Activated T-helper 1 cell treated with anti-CD3 and anti-CD28 coated beads, Interleukin-2, amount 50 U/mL, for 16 hours (primary cell): ENCODE data around the gene RNU2-63P.
"Not testable (repeated sequence)": the region's sequence is repeated elsewhere in the genome, so short reads cannot be mapped to it uniquely, and the experiment has no call there.

ENCODE experiments used
- DNase-seq, 2 donors: peaks; one replicate each; pipeline ENCODE4 v3.0.0-alpha.2; 2020; ENCODE audit warnings: low read depth in 1 of 2, low spot score in 1 of 2

The RNU2-63P gene

GRCh38 chr2:88016086-88016959, at the start of gene RNU2-63P:
RNU2-63P (minus strand) TSS chr2:88016547.
- DNase-seq: peak; percentile 58

GRCh38 chr2:88061295-88061694, 44.9 kb upstream of the RNU2-63P start:
- DNase-seq: no peak

GRCh38 chr2:88060907-88061275, 44.5 kb upstream of the RNU2-63P start:
- DNase-seq: no peak

GRCh38 chr2:88059979-88060906, 43.9 kb upstream of the RNU2-63P start:
- no peak for DNase-seq

- DNase-seq: no peak
Observed at GRCh38 chr2:88058191-88058590, 41.8 kb upstream of the RNU2-63P start.

- no peak for DNase-seq
Observed at GRCh38 chr2:88057437-88057844, 41.1 kb upstream of the RNU2-63P start.

GRCh38 chr2:88055371-88056128, 39.2 kb upstream of the RNU2-63P start, which contains the start of gene KRCC1:
KRCC1 (minus strand) TSS chr2:88055783; CDS start chr2:88028563, 27,220 bp downstream.
- peak; percentile 86 to 92 for DNase-seq

- DNase-seq: no peak
Observed at GRCh38 chr2:88054782-88055370, 38.5 kb upstream of the RNU2-63P start.

GRCh38 chr2:88053934-88054781, 37.8 kb upstream of the RNU2-63P start:
- DNase-seq: no peak

- DNase-seq: no peak
Observed at GRCh38 chr2:88053296-88053695, 36.9 kb upstream of the RNU2-63P start.

- DNase-seq: no peak
Observed at GRCh38 chr2:88051792-88052191, 35.4 kb upstream of the RNU2-63P start.

GRCh38 chr2:88049622-88050021, 33.3 kb upstream of the RNU2-63P start:
- no peak for DNase-seq

- DNase-seq: no peak
Observed at GRCh38 chr2:88048541-88048940, 32.2 kb upstream of the RNU2-63P start.

- DNase-seq: not testable (repeated sequence)
Observed at GRCh38 chr2:88045561-88045960, 29.2 kb upstream of the RNU2-63P start.

GRCh38 chr2:88042476-88042875, 26.1 kb upstream of the RNU2-63P start:
- no peak for DNase-seq

- no peak for DNase-seq
Observed at GRCh38 chr2:88038263-88039105, 22.1 kb upstream of the RNU2-63P start.

GRCh38 chr2:88036606-88037005, 20.3 kb upstream of the RNU2-63P start:
- DNase-seq: no peak

GRCh38 chr2:88036182-88036581, 19.8 kb upstream of the RNU2-63P start:
- DNase-seq: no peak
